CD14-positive monocyte (primary cell): ENCODE data around the gene SCUBE1. TPM values are rescaled to one million over a fixed set of nuclear protein-coding genes. Genes with fewer than 3 reads are reported as not detected.

Source experiments
- DNase-seq, 3 donors: peaks; one replicate each; pipeline ENCODE4 v3.0.0-alpha.2; 2011 to 2022
- H2AFZ ChIP-seq: 2 replicates; pipeline ENCODE4 v1.6.0; 2012; ENCODE audit warnings: mild to moderate bottlenecking, low read depth, low read length, inconsistent platforms; ENCODE audit not compliant: insufficient read depth, poor library complexity, severe bottlenecking
- H3K27ac ChIP-seq, 2 donors: 1 replicate in 1 of 2; 2 replicates in 1 of 2; pipeline ENCODE4 v1.5.1; 2012 to 2013; ENCODE audit warnings: low read length in 2 of 2, control low read depth in 1 of 2, inconsistent platforms in 1 of 2, low read depth in 1 of 2, mild to moderate bottlenecking in 1 of 2
- H3K27me3 ChIP-seq, 2 donors: one replicate each; pipeline versions ENCODE4 v1.6.0 to v1.6.1; 2011 to 2013; ENCODE audit warnings: low read length in 2 of 2; ENCODE audit not compliant: control insufficient read depth in 2 of 2, insufficient read depth in 2 of 2
- H3K36me3 ChIP-seq, 2 donors: replicated peaks in 1 of 2; 1 replicate in 1 of 2; 2 replicates in 1 of 2; pipeline versions ENCODE4 v1.5.1 to v1.6.1; 2012 to 2013; ENCODE audit warnings: low read length in 2 of 2, control low read depth in 1 of 2, inconsistent platforms in 1 of 2, mild to moderate bottlenecking in 1 of 2; ENCODE audit not compliant: insufficient read depth in 2 of 2, control insufficient read depth in 1 of 2
- H3K4me1 ChIP-seq, 2 donors: 1 replicate in 1 of 2; 2 replicates in 1 of 2; pipeline versions ENCODE4 v1.5.1 to v1.6.1; 2012 to 2013; ENCODE audit warnings: low read length in 2 of 2, control low read depth in 1 of 2, inconsistent platforms in 1 of 2, mild to moderate bottlenecking in 1 of 2, moderate library complexity in 1 of 2; ENCODE audit not compliant: insufficient read depth in 2 of 2, control insufficient read depth in 1 of 2
- H3K4me2 ChIP-seq: replicated peaks from 2 replicates; pipeline ENCODE3; 2012; ENCODE audit warnings: low read length, moderate library complexity, mild to moderate bottlenecking; ENCODE audit not compliant: poor library complexity, severe bottlenecking; ENCODE audit errors: extremely low read depth
- H3K4me3 ChIP-seq, 3 experiments: fragments of 200-600 bp in 1 of 3; sonication (generic) in 1 of 3; replicated peaks in 1 of 3; 1 replicate in 2 of 3; 2 replicates in 1 of 3; pipeline ENCODE4 v1.5.1; 2011 to 2013; ENCODE audit warnings: low read length in 3 of 3, mild to moderate bottlenecking in 3 of 3, control low read depth in 2 of 3, low read depth in 2 of 3, inconsistent platforms in 1 of 3, moderate library complexity in 1 of 3
- H3K79me2 ChIP-seq: 2 replicates; pipeline ENCODE4 v1.6.0; 2012; ENCODE audit warnings: mild to moderate bottlenecking, control low read depth, inconsistent platforms, low read length, moderate library complexity; ENCODE audit not compliant: insufficient read depth
- H3K9ac ChIP-seq: 2 replicates; pipeline ENCODE4 v1.6.0; 2017; ENCODE audit warnings: low read length, mild to moderate bottlenecking; ENCODE audit not compliant: insufficient read depth, poor library complexity, severe bottlenecking
- H3K9me3 ChIP-seq, 2 donors: replicated peaks in 1 of 2; 1 replicate in 1 of 2; 2 replicates in 1 of 2; pipeline versions ENCODE4 v1.5.1 to v1.6.1; 2012 to 2013; ENCODE audit warnings: low read length in 2 of 2, control low read depth in 1 of 2; ENCODE audit not compliant: control insufficient read depth in 1 of 2, insufficient read depth in 1 of 2
- H4K20me1 ChIP-seq: 2 replicates; pipeline ENCODE4 v1.6.0; 2012; ENCODE audit warnings: mild to moderate bottlenecking, low read length, control low read depth, moderate library complexity; ENCODE audit not compliant: insufficient read depth
- H3K27ac Mint-ChIP-seq, 7 donors: one replicate each; pipeline ENCODE4 v1.8.0; 2020; ENCODE audit warnings: mild to moderate bottlenecking in 7 of 7, mixed read lengths in 7 of 7, moderate library complexity in 6 of 7, inconsistent platforms in 2 of 7
- H3K27me3 Mint-ChIP-seq, 3 donors: one replicate each; pipeline ENCODE4 v1.8.0; 2021 to 2022; ENCODE audit warnings: low read depth in 3 of 3, mild to moderate bottlenecking in 3 of 3, mixed read lengths in 3 of 3, moderate library complexity in 3 of 3, inconsistent platforms in 1 of 3
- H3K36me3 Mint-ChIP-seq, 2 donors: one replicate each; pipeline ENCODE4 v1.8.0; 2020; ENCODE audit warnings: mixed read lengths in 2 of 2, inconsistent platforms in 1 of 2, mild to moderate bottlenecking in 1 of 2
- H3K4me1 Mint-ChIP-seq: one replicate; pipeline ENCODE4 v1.8.0; 2020; ENCODE audit warnings: mild to moderate bottlenecking, mixed read lengths
- H3K4me3 Mint-ChIP-seq, 2 donors: one replicate each; pipeline ENCODE4 v1.8.0; 2020; ENCODE audit warnings: mild to moderate bottlenecking in 2 of 2, mixed read lengths in 2 of 2, moderate library complexity in 1 of 2
- H3K9me3 Mint-ChIP-seq, 7 donors: one replicate each; pipeline ENCODE4 v1.8.0; 2020 to 2022; ENCODE audit warnings: mixed read lengths in 7 of 7, mild to moderate bottlenecking in 6 of 7, moderate library complexity in 6 of 7, inconsistent platforms in 2 of 7
- CTCF ChIP-seq: fragments of 200-600 bp; IDR thresholded peaks from one replicate; pipeline ENCODE4 v1.8.0; 2022; ENCODE audit warnings: antibody characterized with exemption, mild to moderate bottlenecking
- WGBS: methylation state at CpG from one replicate; pipeline ENCODE4 v1.1.5; 2013; ENCODE audit warnings: missing lambda C conversion rate; ENCODE audit not compliant: insufficient coverage; 5-methylcytosine and 5-hydroxymethylcytosine counted together
- intact Hi-C, 2 donors: fragments of 100-400 bp; cut with micrococcal nuclease; formaldehyde crosslinking; loops; one replicate each; pipeline versions ENCODE4 v1.15.0 to v1.15.1; 2023
- polyA plus RNA-seq, 3 donors: library from polyadenylated mRNA; depleted of rRNA in 1 of 3; unstranded in 2 of 3; stranded (reverse) in 1 of 3; fragments of 300-500 nt in 2 of 3; fragments of >200 nt in 1 of 3; fragmentation: Illumina TruSeq in 2 of 3; gene quantifications; 1 replicate in 2 of 3; 2 replicates in 1 of 3; pipeline ENCODE4 v1.2.3, GENCODE V29; 2012 to 2021

The SCUBE1 gene
- polyA plus RNA-seq, 3 donors: 0.20 to 0.32 (median 0.26) TPM

- Mint-ChIP-seq H3K27me3 (peaks cover 1 to 9% (median 1%) of the 10 kb centered on the region in 3 donors), H3K4me3 (no peak overlapping the region), H3K27ac (no peak overlapping the region), H3K36me3 (no peaks in the 10 kb centered on the region), H3K9me3 (peaks cover 0 to under 1% (median 0%) of the 10 kb centered on the region in 7 donors), H3K4me1 (no peaks in the 10 kb centered on the region)
- no peak for DNase-seq
- intact Hi-C loops: no loop called here
- H3K4me2 ChIP-seq: no peak overlapping the region
- H3K27me3 ChIP-seq: no peaks in the 10 kb centered on the region
- H3K4me1 ChIP-seq: no peaks in the 10 kb centered on the region
- H4K20me1 ChIP-seq: no peaks in the 10 kb centered on the region
- TF ChIP-seq CTCF: no peak
- H3K36me3 ChIP-seq: no peaks in the 10 kb centered on the region
- no peak overlapping the region for H3K4me3 ChIP-seq
- 96% methylated on average over 4 of the region's 7 CpGs for WGBS
- H3K9ac ChIP-seq: no peak overlapping the region
- H3K27ac ChIP-seq: no peak overlapping the region
- H3K9me3 ChIP-seq: no peaks in the 10 kb centered on the region
- H3K79me2 ChIP-seq: no peaks in the 10 kb centered on the region
- H2AFZ ChIP-seq: no peak overlapping the region
Observed at GRCh38 chr22:43240614-43241013, 102.6 kb downstream of the SCUBE1 start.

- Histone ChIP-seq H3K9ac (no peak overlapping the region), H3K27me3 (no peaks in the 10 kb centered on the region), H3K36me3 (no peaks in the 10 kb centered on the region), H3K4me2 (no peak overlapping the region), H3K4me1 (no peaks in the 10 kb centered on the region), H3K79me2 (no peaks in the 10 kb centered on the region), H2AFZ (no peak overlapping the region), H3K9me3 (no peaks in the 10 kb centered on the region), H4K20me1 (no peaks in the 10 kb centered on the region), H3K27ac (no peak overlapping the region), H3K4me3 (no peak overlapping the region)
- no peaks in the 10 kb centered on the region for H3K4me1 Mint-ChIP-seq
- peaks cover 1 to 9% (median 1%) of the 10 kb centered on the region in 3 donors for H3K27me3 Mint-ChIP-seq
- no peak overlapping the region for H3K27ac Mint-ChIP-seq
- H3K4me3 Mint-ChIP-seq: no peak overlapping the region
- no peak for TF ChIP-seq CTCF
- no peaks in the 10 kb centered on the region for H3K36me3 Mint-ChIP-seq
- WGBS: 81% methylated on average over 6 of the region's 9 CpGs
- intact Hi-C loops: no loop called here
- peaks cover 0 to 1% (median 0%) of the 10 kb centered on the region in 7 donors for H3K9me3 Mint-ChIP-seq
- no peak for DNase-seq
Observed at GRCh38 chr22:43239956-43240355, 103.2 kb downstream of the SCUBE1 start.
